NCI-H2107 (cell line): ENCODE data around the gene SUMO3.
"Not testable (repeated sequence)": the region's sequence is repeated elsewhere in the genome, so short reads cannot be mapped to it uniquely, and the experiment has no call there.

Source experiments
- DNase-seq: peaks from one replicate; lab custom pipeline; 2025; lab: John Stamatoyannopoulos, UW

SUMO3 gene

DNA sequence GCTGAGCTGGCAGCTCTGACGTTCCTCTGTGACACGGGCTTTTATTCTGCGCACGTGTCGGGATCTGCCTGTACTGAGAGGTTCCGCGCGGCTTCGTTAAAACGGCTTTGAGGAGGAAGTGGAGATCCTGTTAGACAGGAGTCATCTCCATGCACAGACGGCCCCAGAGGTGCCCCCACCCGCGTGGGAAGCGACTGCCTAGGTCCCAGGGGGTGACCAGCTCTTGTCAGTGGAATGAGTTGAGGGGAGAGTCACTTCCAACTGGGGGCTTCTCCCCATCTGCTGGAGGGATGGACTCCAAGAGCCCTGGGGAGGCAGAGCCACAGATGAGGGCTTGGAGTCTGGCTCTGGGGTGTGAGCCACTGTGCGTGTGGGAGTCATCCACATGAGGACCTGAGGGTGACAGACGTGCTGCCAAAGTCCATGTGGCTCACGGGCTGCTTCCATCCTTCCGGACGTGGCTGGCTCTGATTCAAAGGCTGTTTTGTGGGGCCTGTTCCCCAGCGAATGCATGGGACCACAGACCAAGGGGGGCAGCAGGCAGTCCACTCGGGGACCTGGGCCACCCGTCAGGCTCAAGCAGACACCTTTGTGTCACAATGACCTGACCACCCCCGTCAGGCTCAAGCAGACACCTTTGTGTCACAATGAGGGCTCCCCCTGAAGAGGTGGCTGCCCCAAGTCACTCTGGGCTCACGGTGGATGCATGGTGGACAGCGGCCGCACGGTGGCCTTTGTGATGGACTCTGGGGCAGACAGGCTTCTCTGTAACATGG, 28.8 kb upstream of the SUMO3 start:
- DNase-seq: peak; percentile 29

DNA sequence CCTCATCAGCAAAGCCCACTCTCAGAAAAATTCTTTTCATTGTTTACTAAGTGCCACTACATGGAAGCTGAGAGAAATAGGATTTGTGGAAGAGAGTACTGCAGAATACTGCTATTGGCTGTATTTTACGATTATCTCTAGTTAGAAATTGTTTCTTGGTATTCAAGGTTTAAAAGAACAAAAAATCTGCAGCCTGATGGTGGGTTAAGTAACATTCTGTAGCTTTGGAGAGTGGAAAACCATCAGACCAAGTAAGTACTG, 28.3 kb upstream of the SUMO3 start:
- DNase-seq: no peak

DNA sequence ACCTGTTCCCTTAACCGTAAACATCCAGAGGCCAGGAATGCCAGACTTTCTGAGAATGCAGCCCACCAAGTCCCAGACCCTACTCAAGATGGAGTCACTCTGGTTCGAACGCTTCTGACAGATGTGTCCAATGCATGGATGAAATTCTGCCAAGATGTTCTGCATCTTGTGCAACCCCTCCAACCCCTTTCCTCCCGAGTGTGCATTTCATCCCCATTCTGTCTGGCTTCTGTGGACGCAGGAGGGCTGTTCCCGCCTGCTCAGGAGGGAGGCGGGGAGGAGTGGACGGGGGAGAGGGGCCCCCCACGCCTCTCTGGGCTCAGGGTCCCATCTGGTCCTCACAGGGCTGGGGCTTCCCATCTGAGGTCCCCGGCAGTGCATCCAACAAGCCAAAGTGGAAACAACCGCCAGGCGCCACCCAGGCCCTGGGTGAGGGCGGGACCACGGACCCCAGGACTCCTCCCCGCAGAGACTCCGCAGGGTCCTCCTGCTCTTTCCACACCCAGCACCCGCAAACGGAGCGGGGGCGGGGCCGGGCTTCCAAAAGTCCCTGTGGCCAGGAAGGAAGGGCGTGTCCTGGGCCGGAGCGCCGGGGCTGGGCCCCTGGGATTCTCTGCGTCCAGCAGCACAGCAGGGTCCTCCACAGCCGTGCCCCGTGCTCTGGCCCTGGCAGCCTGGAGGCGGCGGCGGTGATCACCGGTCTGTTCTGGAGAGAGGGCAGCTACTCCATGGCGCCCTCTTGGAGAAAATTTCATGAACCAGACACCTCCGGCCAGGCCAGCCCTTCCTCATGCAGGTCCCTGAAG, 27.8 kb upstream of the SUMO3 start:
- no peak for DNase-seq

DNA sequence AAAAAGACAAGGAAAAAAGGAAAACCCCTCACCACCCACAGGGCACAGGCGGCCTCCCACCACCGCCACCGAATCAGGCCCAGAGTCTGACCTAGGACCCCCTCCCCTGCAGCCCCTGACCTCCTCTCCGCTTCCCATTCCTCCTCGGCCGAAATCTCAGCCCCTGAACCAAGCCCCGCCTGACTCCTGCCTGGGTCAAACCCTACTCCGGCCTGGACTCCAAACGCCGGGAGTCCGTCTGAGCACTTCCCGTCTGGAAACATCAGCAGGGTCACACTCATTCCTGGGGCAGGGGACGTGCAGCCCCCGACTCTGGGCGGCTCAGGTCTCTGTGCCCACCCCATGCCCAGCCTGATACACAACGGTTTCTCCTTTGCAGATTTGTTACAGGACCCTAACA, 26.4 kb upstream of the SUMO3 start:
- DNase-seq: no peak

DNA sequence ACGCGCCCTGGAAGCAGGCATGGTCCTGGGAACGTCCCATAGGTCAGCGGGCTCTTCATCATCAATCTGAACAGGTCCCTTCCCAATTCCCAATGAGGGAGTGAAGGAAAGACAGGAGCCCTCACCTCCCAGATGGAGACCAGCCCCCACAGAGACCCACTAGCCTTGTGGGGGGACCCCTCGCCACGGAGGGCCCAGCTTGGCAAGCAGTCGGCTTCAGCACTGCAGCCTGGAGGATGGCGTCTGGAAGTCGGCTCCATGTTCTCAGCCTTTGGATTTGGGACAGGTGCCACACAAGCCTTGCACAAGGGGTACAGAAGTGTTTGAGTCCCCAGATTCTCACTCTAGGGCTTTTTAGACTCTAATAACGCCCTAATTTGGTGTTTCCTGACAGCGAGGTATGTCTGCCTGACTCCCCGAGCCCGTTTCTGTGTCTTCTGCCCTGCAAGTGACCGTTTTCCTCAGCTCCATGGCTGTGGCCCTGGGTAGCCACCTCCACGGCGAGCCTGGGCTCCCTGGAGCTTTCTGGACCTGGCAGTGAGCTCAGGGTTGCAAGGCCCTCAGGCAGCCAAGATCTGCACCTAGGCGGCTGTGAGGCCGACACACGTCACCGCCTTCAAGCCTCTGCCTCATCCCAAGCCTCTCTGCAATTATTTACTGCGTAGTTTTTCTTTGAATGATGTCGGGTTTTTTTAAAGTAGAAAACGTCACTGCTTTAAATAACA, 25.0 kb upstream of the SUMO3 start:
- no peak for DNase-seq

DNA sequence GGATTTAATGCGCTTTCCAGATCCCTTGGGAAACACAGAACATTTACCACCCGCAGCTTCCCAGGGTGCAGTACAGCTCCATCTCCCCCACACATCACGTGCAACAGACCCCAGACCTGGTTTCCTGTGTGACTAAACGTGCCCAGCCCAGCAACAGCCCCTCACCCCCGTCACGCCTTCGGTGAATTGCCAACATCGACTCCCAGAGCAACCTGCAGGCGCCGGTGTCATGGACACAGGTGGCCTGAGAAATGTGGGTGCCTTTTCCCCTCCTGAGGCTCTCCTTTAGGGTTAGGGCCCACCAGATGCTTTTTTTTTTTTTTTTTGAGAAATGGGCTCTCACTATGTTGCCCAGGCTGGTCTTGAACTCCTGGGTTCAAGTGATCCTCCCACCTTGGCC, 24.2 kb upstream of the SUMO3 start:
- DNase-seq: no peak

DNA sequence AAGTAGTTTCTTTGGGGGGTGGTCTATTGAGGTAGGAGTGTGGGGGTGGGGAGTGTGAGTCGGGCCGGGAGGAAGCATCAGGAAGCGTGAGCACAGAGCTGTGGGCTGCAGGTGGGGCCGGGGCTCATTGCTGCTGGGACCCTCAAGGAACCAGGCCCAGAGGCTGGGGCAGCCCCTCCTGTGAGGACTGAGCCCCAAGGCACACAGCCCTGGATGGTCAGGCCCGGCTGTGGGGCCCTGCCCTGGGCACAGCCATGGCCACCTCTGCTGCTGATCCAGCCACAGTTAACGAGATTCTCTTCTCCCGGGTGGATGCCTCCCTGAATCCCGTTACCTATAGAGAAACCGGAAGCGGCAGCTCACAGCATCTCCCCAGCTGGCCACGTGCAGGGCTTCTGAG, 22.9 kb upstream of the SUMO3 start:
- no peak for DNase-seq

DNA sequence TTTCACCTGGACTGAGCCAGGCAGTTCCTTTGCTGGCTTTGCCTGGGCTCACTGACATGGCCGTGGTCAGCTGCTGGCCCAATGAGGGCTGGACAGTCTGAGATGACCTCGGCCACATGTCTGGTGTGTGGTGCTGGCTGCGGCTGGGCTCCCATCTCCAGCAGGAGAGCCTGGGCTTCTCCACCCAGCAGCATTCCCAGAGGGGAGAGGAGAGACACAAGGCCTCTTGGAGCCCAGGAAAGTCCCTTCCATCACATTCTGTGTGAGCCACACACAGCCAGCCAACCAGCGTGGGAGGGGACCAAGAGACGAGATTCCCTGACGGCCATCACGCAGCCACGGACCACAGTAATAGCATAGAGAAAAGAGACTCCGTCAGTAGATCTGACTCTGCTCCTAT, 21.1 kb upstream of the SUMO3 start:
- DNase-seq: no peak

DNA sequence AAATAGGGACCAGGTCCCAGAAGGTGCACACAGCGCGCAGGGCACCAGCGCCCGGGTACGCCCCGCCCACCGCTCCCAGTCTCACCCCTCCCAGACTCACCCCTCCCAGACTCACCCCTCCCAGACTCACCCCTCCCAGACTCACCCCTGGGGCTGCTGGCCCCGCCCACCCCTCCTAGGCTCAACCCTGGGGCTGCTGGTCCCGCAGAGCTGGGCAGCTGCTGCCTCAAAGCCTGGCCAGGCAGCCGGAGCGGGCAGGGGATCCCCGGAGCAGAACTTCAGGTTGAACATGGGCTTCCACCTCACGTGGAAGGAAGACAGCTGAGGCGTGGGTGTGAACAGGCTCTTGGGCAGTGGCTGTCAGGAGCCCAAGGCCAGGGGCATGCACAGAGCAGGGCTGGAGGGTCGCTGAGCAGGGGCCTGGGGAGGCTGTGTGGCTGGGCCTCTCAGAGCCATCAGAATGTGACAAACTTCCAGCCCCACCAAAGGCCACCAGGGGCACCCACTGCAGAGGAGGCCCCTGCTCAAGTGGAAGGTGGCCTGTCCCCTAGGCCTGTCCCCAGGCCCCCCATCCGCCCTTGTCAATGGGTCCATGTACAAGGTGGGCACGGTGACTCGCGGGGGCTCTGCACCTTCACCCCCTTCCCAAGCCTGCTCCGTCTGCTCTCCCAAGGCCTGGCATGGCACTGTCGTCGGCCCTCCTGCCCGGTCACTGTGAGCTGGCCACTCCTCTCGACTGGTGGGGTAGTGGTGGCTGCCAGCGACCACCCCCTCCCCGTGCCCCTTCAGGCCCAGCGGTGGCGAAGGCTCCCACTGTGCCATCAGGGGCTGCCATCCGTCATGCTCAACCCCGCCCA, 20.4 kb upstream of the SUMO3 start:
- DNase-seq: no peak

DNA sequence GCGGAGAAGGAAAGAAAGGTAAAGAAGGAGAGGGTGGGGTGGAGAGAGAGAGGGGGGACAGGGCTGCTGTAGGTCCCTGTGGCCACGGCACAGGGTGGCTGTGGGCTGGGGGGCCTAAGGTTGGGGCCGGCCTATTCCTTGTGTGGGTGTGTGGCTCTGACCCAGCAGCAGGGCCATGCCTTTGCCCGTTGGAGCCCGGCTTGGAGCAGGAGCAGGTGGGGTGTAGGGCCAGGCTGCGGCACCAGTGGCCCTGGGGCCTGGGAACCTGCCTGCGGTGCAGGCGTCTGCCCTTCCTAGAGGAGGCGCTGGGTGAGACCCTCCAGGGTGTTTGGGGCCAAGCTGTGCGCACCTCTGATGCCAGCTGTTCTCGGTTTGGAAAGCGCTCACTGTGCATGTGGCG, 19.7 kb upstream of the SUMO3 start:
- DNase-seq: no peak

DNA sequence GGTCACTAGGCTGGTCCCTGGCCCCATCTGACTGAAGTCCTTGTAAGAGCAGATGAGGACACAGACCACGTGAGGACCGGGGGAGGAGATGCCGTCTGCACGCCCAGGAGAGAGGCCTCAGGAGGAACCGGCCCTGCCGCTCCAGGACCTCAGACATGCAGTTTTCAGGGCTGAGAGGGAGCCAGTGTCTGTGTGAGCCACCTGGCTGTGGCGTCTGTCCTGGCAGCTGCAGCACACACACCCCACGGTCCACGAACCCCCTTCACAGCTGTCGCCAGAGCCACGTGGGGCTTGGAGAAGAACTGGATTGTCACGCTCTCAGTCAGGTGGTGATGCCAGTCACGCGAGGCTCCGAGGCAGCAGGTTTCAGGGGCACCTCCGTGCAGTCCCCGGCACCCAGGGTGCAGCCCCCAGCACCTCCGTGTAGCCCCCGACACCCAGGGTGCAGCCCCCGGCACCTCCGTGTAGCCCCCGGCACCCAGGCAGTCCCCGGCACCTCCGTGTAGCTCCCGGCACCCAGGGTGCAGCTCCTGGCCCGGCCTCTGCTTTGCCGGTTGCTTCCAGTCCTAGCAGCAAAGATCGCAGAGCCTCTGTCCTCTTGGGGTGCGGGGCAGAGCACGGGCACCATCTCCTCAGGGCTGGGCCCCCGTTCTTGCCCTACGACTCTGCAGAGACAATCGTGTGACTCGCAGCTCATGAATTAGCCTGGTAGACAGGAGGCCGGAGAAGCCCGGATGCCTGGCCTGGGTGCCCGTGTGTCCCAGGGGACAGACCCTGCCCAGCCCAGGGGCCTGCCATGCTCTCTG, 19.0 kb upstream of the SUMO3 start:
- DNase-seq: no peak

DNA sequence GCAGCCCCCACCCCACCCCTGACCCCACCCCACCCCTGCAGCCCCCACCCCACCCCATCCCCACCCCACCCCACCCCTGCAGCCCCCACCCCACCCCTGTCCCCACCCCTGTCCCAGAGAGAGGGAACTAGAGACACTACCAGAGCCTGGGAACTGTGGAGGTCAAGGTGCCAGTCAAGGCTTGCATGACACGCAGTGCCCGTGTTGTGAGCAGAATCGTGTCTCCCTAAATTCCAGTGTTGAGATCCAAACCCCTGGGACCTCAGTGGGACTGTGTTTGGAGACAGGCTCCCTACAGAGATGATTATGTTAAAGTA, 18.4 kb upstream of the SUMO3 start:
- DNase-seq: no peak

DNA sequence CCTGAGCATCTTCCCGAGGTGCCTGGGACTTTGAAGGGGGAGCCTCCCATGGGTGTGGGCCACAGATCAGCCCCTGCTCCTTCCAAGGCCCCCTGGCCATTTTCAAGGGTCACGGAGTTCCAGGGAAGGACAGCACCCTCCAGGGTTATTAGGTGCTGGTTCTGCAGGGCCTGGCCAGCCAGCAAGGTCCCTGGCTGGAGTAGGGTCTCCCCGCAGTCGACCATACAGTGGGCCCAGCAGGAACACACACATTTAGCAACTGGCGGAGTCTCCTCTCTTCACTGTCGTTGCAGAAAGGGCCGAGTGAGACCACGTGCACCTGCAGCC, 17.7 kb upstream of the SUMO3 start:
- no peak for DNase-seq

DNA sequence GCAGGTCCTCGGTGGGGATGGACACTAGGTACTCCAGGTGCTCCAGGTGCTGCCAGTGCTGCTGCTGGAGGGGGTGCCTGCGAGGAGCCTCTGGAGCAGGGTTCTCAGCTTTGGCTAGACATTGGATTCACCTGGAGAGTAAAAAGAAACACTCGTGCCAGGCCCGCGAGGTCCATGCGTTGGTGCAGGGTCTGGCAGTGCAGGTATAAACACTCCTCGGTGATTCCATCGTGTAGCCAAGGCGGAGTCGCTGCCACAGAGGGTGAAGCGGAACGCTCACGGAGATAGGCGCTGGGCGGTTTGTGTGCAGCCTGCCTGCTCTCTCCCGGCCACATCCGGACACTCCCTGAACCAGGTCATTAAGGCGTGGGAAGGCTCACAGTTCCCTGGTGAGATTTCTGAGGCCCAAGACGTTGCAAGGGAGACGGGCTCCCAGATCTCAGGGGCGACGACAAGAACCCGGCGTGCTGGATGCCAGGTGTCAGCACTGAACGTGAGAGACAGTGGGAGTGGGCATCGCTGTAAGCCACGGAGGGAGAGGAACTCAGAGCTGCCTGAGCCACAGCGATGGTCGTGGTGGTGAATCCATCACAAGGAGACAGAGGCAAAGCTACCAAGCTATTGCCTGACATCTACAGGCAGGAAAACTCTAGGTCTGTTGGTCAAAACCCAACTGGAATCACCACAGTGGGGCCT, 17.2 kb upstream of the SUMO3 start:
- no peak for DNase-seq

DNA sequence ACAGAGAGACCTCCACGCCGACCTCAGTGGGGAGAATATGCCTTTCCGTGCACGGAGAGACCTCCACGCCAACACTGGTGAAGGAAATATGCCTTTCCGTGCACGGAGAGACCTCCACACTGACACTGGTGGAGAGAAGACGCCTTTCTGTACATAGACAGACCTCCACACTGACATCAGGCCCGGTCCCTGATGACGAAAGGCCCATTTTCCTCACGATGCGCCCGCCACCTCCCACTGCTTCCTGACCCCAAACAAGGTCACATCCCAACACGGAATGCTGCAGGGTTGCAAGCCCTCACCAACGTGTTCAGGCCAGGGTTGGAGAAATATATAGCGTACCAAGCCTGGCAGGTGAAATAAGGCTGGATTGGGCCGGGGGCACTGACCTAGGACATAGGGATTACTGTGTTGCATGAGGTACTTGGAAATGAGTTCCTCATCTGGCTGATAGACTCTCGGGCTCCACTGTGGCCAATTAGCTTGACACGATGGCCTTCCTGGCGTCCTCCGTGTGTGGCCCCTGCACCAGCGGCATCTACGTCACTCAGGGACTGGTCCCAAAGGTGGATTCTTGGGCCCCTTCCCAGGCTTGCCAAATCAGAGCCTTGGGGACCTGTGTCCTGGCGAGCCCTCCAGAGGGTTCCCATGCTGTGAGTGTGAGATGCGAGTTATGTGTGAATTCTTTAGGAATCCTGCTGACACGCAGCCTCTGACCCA, 16.5 kb upstream of the SUMO3 start:
- no peak for DNase-seq

DNA sequence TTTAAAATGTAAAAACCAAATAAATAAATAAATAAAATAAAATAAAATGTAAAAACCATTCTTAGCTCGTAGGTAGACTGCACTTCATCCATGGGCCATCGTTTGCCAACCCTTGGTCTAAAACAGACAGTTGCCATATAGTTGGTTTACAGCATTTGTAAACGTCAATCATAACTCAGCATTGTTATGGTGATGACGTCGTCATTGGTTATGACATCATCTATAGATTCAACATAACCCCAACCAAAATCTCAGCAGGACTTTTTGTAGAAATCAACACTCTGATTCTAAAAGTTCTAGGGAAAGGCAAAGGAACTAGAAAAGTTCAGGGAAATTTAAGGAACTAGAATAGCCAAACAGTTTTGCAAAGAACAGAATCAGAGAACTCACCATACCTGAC, 15.8 kb upstream of the SUMO3 start:
- no peak for DNase-seq

DNA sequence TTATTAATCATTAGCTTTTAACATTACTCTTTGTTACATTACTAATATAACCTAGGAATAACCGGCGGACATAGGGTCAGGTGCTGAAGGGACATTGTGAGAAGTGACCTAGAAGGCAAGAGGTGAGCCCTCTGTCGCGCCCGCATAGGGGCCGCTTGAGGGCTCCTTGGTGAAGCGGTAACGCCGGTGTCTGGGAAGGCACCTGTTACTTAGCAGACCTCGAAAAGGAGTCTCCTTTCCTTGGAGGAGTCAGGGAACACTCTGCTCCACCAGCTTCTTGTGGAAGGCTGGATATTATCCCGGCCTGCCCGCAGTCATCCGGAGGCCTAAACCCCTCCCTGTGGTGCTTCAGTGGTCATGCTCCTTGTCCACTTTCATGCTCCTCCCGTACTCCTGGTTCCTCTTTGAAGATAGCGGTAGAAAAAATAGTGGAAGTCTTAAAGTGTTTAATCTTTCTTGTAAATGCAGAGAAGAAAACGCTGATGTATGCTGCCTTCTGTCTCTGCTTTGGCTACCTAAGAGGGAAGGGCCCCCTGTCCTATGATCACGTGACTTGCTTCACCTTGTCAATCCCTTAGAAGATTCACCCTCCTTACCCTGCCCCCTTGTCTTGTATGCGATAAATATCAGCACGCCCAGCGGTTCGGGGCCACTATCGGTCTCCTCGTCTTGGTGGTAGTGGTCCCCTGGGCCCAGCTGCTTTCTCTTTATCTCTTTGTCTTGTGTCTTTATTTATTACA, 14.8 kb upstream of the SUMO3 start:
- DNase-seq: not testable (repeated sequence)

DNA sequence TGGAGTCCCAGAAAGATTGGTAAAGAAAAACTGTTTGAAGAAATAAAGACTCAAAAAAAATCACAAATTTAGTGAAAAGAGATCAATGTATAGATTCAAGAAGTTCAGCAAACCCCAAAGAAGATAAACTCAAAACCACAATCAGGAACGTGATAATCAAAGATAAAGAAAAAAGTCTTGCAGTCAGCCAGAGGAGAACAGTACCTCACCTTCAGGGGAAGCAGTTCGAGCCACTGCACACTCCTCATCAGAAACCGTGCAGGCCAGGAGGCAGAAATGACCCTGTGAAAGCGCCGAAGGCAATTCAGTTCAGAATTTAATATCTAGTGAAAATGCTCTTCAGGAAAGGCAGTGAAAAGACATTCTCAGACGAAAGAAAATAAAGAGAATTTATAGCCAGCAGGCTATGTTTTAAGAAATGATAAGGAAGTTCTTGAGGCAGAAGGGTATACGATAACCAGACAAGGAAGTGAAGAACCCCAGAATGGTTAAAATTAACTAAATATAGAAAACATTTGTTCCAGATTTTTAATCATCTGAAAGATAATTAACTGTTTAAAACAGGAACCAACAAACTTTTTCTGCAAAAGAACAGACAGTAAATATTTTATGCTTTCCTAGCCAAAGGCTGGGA, 13.5 kb upstream of the SUMO3 start:
- no peak for DNase-seq

DNA sequence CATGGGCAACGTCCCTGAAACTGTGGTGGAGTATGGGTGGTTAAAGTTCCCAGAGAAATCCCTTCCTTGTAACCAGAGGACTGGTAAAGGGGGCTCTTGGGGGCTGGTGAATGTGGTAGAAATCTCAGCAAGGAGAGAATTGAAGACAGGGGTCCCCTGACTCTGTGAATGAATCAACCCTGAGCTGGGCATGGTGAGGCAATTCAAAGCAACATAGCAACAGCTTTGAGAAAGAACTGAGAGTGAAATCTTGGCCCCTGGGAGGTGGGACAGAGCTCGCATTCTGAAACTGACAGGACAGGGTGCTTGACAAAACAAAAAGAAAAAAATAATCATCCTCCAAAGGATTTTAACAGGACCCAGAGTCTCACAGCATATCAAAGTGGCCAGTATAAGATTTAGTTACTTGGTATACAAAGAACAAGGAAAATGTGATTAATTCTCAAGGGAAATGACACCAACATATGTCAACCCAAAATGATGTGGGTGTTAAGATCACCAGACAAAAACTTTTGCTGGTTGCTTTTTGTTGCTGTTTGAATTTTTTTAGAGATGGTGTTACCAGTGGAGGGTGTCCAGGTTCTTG, 11.7 kb upstream of the SUMO3 start:
- DNase-seq: no peak
